Breast epithelium (tissue), 4 donors: ENCODE measurements around the gene MBLAC2. TPM values are rescaled to one million over a fixed set of nuclear protein-coding genes. Genes with fewer than 3 reads are reported as not detected.

ENCODE experiments used
- DNase-seq, 2 donors: peaks; one replicate each; pipeline ENCODE4 v3.0.0-alpha.2; 2019; ENCODE audit warnings: low spot score in 2 of 2
- H3K27ac ChIP-seq, 2 donors: fragments of 200-600 bp; sonication (generic) in 1 of 2; one replicate each; pipeline ENCODE4 v1.5.1; 2016 to 2019; ENCODE audit warnings: mild to moderate bottlenecking in 1 of 2
- H3K27me3 ChIP-seq, 2 donors: fragments of 200-600 bp; sonication (generic) in 1 of 2; one replicate each; pipeline versions ENCODE4 v1.5.1 to v1.6.0; 2017 to 2019; ENCODE audit warnings: control low read depth in 1 of 2, mild to moderate bottlenecking in 1 of 2
- H3K36me3 ChIP-seq: fragments of 200-600 bp; one replicate; pipeline ENCODE4 v1.5.1; 2019
- H3K4me1 ChIP-seq, 2 donors: fragments of 200-600 bp; sonication (generic); one replicate each; pipeline ENCODE4 v1.5.1; 2016 to 2019; ENCODE audit warnings: control low read depth in 1 of 2
- H3K4me3 ChIP-seq, 3 donors: fragments of 200-600 bp; sonication (generic); 1 replicate in 2 of 3; 2 replicates in 1 of 3; pipeline ENCODE4 v1.5.1; 2016 to 2019; ENCODE audit warnings: mild to moderate bottlenecking in 3 of 3, moderate library complexity in 2 of 3
- H3K9me3 ChIP-seq, 2 donors: fragments of 200-600 bp; sonication (generic) in 1 of 2; one replicate each; pipeline ENCODE4 v1.5.1; 2016 to 2019; ENCODE audit warnings: control low read depth in 1 of 2
- POLR2A ChIP-seq: fragments of 450-650 bp; IDR thresholded peaks from one replicate; pipeline ENCODE4 v1.6.1; 2016; ENCODE audit warnings: antibody characterized with exemption, mild to moderate bottlenecking, moderate library complexity
- POLR2AphosphoS5 ChIP-seq, 3 donors: sonication (generic); formaldehyde crosslinking; IDR thresholded peaks; one replicate each; pipeline ENCODE4 v1.6.1; 2017; ENCODE audit warnings: antibody characterized with exemption in 3 of 3
- intact Hi-C: fragments of 100-400 bp; cut with DNase I; formaldehyde crosslinking; loops from one replicate; pipeline ENCODE4 v1.15.1; 2023; ENCODE audit warnings: low total_unique reads
- total RNA-seq, 3 donors: library from RNA; depleted of rRNA; stranded (reverse); fragments of >200 nt; gene quantifications; one replicate each; pipeline ENCODE4 v1.1.0, GENCODE V29; 2016
- TF ChIP-seq, protein P1 (sequence below), 3 donors: fragments of 450-650 bp; IDR thresholded peaks; one replicate each; pipeline ENCODE4 v1.5.1; 2016 to 2017; ENCODE audit warnings: antibody characterized with exemption in 3 of 3, mild to moderate bottlenecking in 3 of 3, moderate library complexity in 3 of 3

The MBLAC2 gene
- total RNA-seq, 3 donors from 2014 or later, result 4.5 to 10.0 (median 5.2) TPM

DNA sequence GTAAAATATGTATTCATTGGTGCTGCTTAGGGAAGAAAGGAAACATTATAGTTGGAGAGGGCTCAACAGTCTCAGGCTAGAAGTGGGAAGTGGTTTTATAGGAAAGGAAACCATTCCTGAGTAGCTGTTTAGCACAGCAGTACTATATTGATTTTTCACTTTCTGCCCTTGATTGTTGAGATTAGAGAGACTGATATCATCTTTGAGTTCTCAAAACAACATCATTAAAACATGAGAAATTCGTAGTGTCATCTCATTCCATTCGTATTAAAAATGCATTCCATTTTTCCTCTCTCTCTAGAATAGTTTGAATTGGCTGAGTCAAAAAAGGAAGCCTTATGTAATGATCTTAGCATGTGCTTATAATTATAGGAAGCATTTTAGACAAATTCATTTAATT is 14.2 kb upstream of the MBLAC2 start:
- TF ChIP-seq POLR2A, result no peak
- TF ChIP-seq, protein P1, sequence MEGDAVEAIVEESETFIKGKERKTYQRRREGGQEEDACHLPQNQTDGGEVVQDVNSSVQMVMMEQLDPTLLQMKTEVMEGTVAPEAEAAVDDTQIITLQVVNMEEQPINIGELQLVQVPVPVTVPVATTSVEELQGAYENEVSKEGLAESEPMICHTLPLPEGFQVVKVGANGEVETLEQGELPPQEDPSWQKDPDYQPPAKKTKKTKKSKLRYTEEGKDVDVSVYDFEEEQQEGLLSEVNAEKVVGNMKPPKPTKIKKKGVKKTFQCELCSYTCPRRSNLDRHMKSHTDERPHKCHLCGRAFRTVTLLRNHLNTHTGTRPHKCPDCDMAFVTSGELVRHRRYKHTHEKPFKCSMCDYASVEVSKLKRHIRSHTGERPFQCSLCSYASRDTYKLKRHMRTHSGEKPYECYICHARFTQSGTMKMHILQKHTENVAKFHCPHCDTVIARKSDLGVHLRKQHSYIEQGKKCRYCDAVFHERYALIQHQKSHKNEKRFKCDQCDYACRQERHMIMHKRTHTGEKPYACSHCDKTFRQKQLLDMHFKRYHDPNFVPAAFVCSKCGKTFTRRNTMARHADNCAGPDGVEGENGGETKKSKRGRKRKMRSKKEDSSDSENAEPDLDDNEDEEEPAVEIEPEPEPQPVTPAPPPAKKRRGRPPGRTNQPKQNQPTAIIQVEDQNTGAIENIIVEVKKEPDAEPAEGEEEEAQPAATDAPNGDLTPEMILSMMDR (IDR thresholded peaks at IDR 0.05), result no peak
- TF ChIP-seq POLR2AphosphoS5 (IDR thresholded peaks at IDR 0.05), result no peak
- Histone ChIP-seq H3K4me1 (no peaks in the 10 kb centered on the region), H3K4me3 (no peak overlapping the region), H3K27me3 (no peaks in the 10 kb centered on the region), H3K9me3 (no peaks in the 10 kb centered on the region), H3K36me3 (no peaks in the 10 kb centered on the region), H3K27ac (no peak overlapping the region)
- DNase-seq, result no peak
- intact Hi-C loops, result no loop called here

DNA sequence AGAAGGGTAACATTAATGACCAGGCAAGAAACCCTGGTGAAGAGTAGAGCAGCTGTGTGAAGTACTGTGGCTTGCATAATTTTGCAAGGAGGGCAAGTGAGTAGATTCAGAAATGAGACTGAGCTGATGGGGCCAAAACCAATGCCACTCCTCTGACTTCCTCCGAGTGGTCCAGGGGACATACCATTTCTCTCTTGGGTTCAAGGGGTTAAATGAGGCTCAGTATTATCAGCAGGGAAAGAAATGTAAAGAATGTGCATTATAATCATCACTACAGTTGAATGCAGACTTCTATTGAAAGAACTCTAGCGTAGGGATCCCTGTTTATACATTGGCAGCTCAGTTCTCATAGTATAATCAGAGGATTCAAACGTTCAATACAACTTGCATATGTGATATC is 10.0 kb upstream of the MBLAC2 start:
- Histone ChIP-seq H3K36me3 (no peaks in the 10 kb centered on the region), H3K9me3 (no peaks in the 10 kb centered on the region), H3K4me3 (no peak overlapping the region), H3K27me3 (no peaks in the 10 kb centered on the region), H3K4me1 (no peaks in the 10 kb centered on the region), H3K27ac (no peak overlapping the region)
- intact Hi-C loops, result no loop called here
- no peak for TF ChIP-seq POLR2AphosphoS5 (IDR thresholded peaks at IDR 0.05)
- TF ChIP-seq, protein P1 (IDR thresholded peaks at IDR 0.05), result no peak
- TF ChIP-seq POLR2A, result no peak
- no peak for DNase-seq

GRCh38 chr5:90483206-90483605 is 8.6 kb upstream of the MBLAC2 start:
- Histone ChIP-seq H3K4me1 (no peaks in the 10 kb centered on the region), H3K27ac (no peak overlapping the region), H3K4me3 (no peak overlapping the region), H3K9me3 (no peaks in the 10 kb centered on the region), H3K27me3 (no peaks in the 10 kb centered on the region), H3K36me3 (no peaks in the 10 kb centered on the region)
- TF ChIP-seq POLR2AphosphoS5 (IDR thresholded peaks at IDR 0.05) (no peak), POLR2A (no peak)
- TF ChIP-seq, protein P1 (IDR thresholded peaks at IDR 0.05), result no peak
- intact Hi-C loops, result no loop called here
- no peak for DNase-seq

DNA sequence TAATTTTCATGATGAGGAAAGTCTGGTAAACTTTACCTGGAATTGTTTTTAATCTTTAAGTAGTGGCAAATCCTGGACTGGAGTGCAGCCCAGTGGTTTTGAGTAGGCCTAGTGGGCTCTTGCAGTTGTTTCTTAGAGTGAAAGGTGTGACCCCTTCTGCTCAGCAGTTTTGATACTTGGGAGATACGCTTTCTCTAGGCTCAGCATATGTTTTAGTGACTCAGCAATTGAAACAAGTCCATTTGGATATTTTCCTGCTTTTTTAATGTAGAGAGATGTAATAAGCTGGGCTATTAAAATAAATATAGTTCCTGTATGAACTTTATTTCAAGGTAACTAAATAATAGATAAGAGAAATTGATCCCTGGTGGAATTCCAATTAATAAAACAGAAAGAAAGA is 6.1 kb upstream of the MBLAC2 start:
- H3K4me3 ChIP-seq, result no peak overlapping the region
- DNase-seq, result no peak
- no peak for TF ChIP-seq POLR2AphosphoS5 (IDR thresholded peaks at IDR 0.05)
- TF ChIP-seq, protein P1 (IDR thresholded peaks at IDR 0.05), result no peak
- TF ChIP-seq POLR2A, result no peak
- H3K4me1 ChIP-seq, result no peaks in the 10 kb centered on the region
- no peaks in the 10 kb centered on the region for H3K27me3 ChIP-seq
- H3K27ac ChIP-seq, result no peak overlapping the region
- intact Hi-C loops, result no loop called here
- no peaks in the 10 kb centered on the region for H3K36me3 ChIP-seq
- no peaks in the 10 kb centered on the region for H3K9me3 ChIP-seq

- no peak for DNase-seq
- TF ChIP-seq, protein P1 (IDR thresholded peaks at IDR 0.05), result no peak
- TF ChIP-seq POLR2A, result no peak
- H3K36me3 ChIP-seq, result no peaks in the 10 kb centered on the region
- no peak overlapping the region for H3K4me3 ChIP-seq
- no peaks in the 10 kb centered on the region for H3K4me1 ChIP-seq
- intact Hi-C loops, result no loop called here
- H3K27me3 ChIP-seq, result no peaks in the 10 kb centered on the region
- H3K27ac ChIP-seq, result no peak overlapping the region
- H3K9me3 ChIP-seq, result no peaks in the 10 kb centered on the region
Observed at GRCh38 chr5:90479611-90480385, 5.2 kb upstream of the MBLAC2 start.
